Naive B cell (primary cell): ENCODE measurements around the gene PLEKHM3. TPM values are rescaled to one million over a fixed set of nuclear protein-coding genes. Genes with fewer than 3 reads are reported as not detected.

ENCODE experiments used
- ATAC-seq, 2 donors: fragments of 150-1000 bp; cut with Tn5 transposase; 2 replicates each; pipeline ENCODE4 v1.10.0; 2021; ENCODE audit warnings: low read depth in 2 of 2, mild to moderate bottlenecking in 2 of 2, moderate library complexity in 2 of 2
- DNase-seq: peaks from one replicate; pipeline ENCODE4 v3.0.0; 2022
- H3K27ac Mint-ChIP-seq, 6 donors: one replicate each; pipeline ENCODE4 v1.8.0; 2020 to 2022; ENCODE audit warnings: mild to moderate bottlenecking in 6 of 6, mixed read lengths in 6 of 6, moderate library complexity in 5 of 6, inconsistent platforms in 2 of 6
- H3K27me3 Mint-ChIP-seq, 3 donors: one replicate each; pipeline ENCODE4 v1.8.0; 2021 to 2022; ENCODE audit warnings: mixed read lengths in 3 of 3, mild to moderate bottlenecking in 1 of 3
- H3K36me3 Mint-ChIP-seq, 2 donors: one replicate each; pipeline ENCODE4 v1.8.0; 2020 to 2022; ENCODE audit warnings: mixed read lengths in 2 of 2, inconsistent platforms in 1 of 2, mild to moderate bottlenecking in 1 of 2
- H3K4me1 Mint-ChIP-seq, 3 donors: one replicate each; pipeline ENCODE4 v1.8.0; 2020 to 2022; ENCODE audit warnings: mixed read lengths in 3 of 3, inconsistent platforms in 1 of 3, mild to moderate bottlenecking in 1 of 3, moderate library complexity in 1 of 3
- H3K4me3 Mint-ChIP-seq, 8 donors: one replicate each; pipeline ENCODE4 v1.8.0; 2020 to 2022; ENCODE audit warnings: mild to moderate bottlenecking in 8 of 8, mixed read lengths in 8 of 8, moderate library complexity in 8 of 8, inconsistent platforms in 2 of 8
- H3K9me3 Mint-ChIP-seq, 7 donors: one replicate each; pipeline ENCODE4 v1.8.0; 2020 to 2022; ENCODE audit warnings: mixed read lengths in 7 of 7, mild to moderate bottlenecking in 5 of 7, inconsistent platforms in 2 of 7, moderate library complexity in 1 of 7
- polyA plus RNA-seq, 6 donors: library from polyadenylated mRNA; unstranded; fragments of 300-500 nt; fragmentation: Illumina TruSeq; gene quantifications; one replicate each; pipeline ENCODE4 v1.2.3, GENCODE V29; 2021; ENCODE audit warnings: low read depth in 6 of 6

PLEKHM3 gene, protein sequence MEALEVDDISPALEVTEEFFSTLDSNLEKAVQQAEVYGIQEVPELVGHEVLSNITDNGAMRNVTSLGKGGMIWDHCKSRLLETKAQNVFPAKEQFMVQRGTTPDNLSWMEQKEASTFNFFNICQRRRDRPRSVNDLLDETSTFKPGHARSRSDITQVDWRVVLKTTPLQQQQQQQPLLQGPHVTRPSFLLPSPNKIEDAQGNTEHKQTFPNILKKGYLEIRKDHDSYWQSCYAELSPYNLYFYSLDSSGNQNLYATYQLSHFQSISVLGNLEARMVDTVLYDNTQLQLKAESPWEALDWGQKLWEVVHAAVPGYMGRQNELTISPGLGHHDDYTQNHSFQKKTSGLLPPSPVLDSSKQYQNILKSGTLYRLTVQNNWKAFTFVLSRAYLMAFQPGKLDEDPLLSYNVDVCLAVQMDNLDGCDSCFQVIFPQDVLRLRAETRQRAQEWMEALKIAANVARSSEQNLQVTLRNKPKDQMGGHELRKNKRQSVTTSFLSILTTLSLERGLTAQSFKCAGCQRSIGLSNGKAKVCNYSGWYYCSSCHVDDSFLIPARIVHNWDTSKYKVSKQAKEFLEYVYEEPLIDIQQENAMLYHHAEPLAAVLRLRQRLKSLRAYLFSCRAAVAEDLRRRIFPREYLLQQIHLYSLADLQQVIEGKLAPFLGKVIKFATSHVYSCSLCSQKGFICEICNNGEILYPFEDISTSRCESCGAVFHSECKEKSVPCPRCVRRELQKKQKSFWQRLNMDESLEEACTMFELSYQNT
- polyA plus RNA-seq = 1 to 10 TPM; 1.3 to 7.7 (median 3.7) TPM

DNA sequence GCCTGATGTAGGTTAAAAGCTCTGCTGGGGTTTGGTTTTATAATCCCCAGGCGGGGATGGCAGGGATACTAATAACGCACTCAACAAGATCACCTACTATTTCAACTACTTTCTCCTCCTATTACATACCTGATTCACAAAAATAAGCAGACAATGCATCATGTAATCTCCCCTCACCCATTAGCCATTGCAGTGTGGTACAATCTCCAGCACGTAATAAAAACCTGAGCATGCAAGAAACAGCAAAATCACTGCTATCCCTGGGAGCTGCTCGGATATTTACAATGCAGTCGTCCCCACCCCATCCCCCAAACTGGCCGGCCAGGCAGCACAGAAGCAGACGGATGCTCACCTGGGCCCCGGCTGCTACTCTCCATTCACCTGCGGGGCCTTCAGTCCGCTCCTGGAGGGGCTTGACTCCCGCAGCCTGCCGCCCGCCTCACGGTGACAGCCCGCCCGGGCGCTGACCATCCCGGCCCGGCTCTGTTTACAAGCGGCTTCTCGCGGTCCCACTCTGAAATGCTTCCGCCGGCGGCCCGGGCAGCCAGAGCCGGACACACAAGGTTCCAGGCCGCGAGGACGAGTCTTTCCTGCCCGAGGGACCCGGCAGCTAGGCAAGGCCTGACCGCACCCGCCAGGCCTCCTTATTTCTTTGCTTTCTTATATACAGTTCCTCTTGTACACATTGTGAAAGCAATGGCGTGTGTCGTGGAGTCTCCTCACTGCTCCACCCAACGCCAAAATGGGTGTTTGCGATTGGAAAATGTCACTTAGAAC lies at the start of gene PLEKHM3:
TSS of gene PLEKHM3 (minus strand) at position 491 of the 777 bp plus-strand sequence. CDS start 23,888 bp downstream, outside the sequence.
- Mint-ChIP-seq H3K27ac (peak within 1 kb of the TSS; percentile 76 to 95 (median 90)), H3K36me3 (no peaks in the 10 kb centered on the region), H3K27me3 (no peaks in the 10 kb centered on the region), H3K4me3 (peak within 1 kb of the TSS; percentile 91 to 98 (median 94)), H3K4me1 (peaks cover 10 to 35% (median 19%) of the 10 kb centered on the region in 3 donors), H3K9me3 (no peaks in the 10 kb centered on the region)
- DNase-seq = peak; percentile 59
- ATAC-seq = peak; percentile 74 to 80

DNA sequence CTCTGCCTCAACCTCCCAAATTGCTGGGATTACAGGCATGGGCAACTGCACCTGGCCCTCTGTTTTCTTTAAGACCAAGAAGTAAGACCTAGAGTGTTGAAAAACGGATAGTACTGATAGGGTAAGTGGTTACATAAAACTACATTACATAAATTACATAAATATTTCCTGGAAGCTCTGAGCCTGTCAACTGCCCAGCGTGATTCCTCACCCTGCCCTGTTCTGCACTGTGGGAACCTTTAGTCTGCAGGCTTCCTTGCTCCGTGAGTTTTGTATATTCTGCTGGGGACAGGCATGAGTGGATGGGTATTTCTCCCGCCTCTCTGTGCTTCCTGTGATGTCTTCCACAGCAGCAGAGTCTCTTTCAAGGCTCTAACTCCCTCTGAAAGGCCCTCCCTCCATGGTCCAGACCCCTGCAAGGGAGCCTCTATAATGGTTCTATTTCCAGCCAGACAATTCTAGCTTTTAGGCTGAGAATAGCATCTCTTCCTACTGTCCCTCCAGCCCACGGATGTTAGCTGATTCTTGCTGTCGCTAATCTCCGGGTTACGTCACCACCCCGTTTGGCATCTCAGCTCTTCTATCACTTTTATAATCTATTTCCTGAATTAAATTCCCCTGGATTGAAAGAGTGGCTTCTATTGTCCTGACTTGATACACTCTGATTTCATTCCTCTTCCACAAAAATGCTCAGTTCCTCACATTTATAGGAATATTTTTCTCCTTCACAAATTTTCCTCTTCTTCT lies 49.5 kb upstream of the PLEKHM3 start:
- Mint-ChIP-seq H3K27ac (no peak overlapping the region), H3K9me3 (peaks cover 0 to 7% (median 2%) of the 10 kb centered on the region in 7 donors), H3K4me1 (no peaks in the 10 kb centered on the region), H3K4me3 (no peak overlapping the region), H3K27me3 (peaks cover 18 to 36% (median 35%) of the 10 kb centered on the region in 3 donors), H3K36me3 (peaks cover 0 to 5% of the 10 kb centered on the region in 2 donors)
- ATAC-seq (no peak), DNase-seq (no peak)

DNA sequence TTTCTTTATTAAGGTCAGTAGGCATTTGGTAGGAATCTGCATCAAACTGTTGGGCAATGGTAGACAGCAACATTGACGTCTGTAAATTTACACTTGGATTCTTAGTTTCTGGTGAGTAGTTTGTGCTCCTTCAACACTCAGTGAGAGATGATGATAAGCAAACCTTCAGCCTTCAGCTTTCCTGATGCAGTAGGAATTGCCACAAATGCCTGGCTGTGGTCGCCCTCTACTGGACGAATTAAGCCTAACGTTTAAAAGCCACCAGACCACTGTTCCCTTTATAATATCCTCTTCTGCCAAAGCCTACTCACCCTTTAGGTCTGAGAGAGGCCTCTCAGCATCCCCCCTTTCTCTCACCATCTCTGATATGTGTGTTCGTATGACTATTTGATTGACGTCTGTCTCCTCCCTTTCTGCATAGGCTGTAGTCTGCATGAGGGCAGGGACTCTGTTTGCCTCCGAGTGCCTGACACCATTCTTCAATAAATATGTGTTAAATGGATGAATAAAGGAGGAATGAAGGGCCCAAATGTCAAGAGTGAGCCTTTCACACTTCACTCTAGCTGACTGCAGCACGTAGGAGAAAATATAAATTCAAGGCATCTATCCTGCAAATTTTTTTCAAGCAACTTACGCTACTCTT lies 47.0 kb upstream of the PLEKHM3 start:
- peak; percentile 48 for DNase-seq
- no peaks in the 10 kb centered on the region for H3K9me3 Mint-ChIP-seq
- H3K27ac Mint-ChIP-seq = no peak overlapping the region
- no peak overlapping the region for H3K4me3 Mint-ChIP-seq
- no peaks in the 10 kb centered on the region for H3K36me3 Mint-ChIP-seq
- H3K27me3 Mint-ChIP-seq = peaks cover 7 to 21% (median 17%) of the 10 kb centered on the region in 3 donors
- peak; percentile 56 to 74 for ATAC-seq
- H3K4me1 Mint-ChIP-seq = no peaks in the 10 kb centered on the region

DNA sequence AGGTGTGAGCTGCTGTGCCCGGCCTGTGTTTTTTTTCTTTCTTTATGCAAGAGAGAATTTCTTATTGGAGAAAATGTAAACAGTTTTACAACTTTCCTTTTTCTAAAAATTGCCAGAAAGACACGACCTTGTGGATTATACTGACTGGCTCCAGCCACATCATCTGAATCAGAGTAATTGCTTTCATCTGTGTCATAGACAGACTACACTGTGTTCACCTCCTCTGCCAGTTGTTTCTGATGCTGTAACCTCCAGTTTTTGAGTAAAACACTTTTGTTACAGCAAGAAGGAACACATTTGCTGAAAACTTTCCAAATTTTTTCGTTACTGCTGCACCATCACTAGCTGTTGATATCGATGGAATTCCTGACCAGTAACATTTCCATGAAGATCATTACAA lies 43.9 kb upstream of the PLEKHM3 start:
- Mint-ChIP-seq H3K4me1 (peaks cover 0 to 3% (median 0%) of the 10 kb centered on the region in 3 donors), H3K9me3 (no peaks in the 10 kb centered on the region), H3K4me3 (no peak overlapping the region), H3K27ac (no peak overlapping the region), H3K27me3 (peaks cover 0 to 7% (median 6%) of the 10 kb centered on the region in 3 donors), H3K36me3 (no peaks in the 10 kb centered on the region)
- ATAC-seq (no peak), DNase-seq (no peak)

DNA sequence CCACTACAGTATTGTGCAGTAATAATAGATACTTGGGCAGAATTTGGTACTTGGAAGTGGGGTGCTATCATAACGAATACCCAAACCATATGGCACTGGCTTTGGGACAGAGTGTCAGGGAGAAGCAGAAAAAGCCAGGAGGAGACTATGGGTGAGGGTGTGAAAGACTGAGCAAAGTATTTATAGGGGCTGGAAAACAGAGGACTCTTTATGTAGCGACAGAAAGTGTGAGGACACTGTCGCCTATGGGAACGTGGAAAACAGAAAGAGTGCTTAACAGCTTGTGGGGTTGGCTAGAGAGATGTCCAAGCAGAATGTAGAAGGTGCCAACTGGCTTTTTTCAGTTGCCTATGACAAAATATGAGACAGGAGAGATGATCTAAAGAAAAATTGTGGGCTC lies 40.7 kb upstream of the PLEKHM3 start:
- H3K4me3 Mint-ChIP-seq = no peak overlapping the region
- peak overlapping the region in 1 of 6 donors; percentile 38 for H3K27ac Mint-ChIP-seq
- peaks cover 0 to 10% (median 8%) of the 10 kb centered on the region in 3 donors for H3K27me3 Mint-ChIP-seq
- DNase-seq = no peak
- H3K36me3 Mint-ChIP-seq = no peaks in the 10 kb centered on the region
- no peaks in the 10 kb centered on the region for H3K9me3 Mint-ChIP-seq
- ATAC-seq = no peak
- peaks cover 0 to 3% (median 0%) of the 10 kb centered on the region in 3 donors for H3K4me1 Mint-ChIP-seq

DNA sequence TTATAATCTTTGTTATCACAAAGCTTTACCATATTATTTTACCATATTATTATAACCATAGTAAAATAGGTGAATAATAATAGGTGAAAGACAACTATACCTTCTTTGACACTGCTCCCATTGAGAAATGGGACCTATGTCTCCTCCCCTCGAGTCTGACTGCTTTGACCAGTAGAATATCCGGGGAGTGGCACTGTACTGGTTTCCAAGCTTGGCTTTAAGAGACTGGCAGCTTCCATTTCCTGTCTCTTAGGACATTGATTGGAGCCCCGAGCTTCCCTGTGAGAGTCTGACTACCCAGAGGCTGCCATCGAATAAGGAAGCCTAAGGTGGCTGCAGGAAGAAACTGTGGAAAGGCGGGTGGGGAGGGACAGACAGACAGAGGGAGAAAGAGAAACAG lies 40.1 kb upstream of the PLEKHM3 start:
- H3K4me1 Mint-ChIP-seq = peaks cover 0 to 3% (median 0%) of the 10 kb centered on the region in 3 donors
- peak overlapping the region in 2 of 6 donors; percentile 36 to 38 for H3K27ac Mint-ChIP-seq
- no peaks in the 10 kb centered on the region for H3K36me3 Mint-ChIP-seq
- no peak for ATAC-seq
- H3K9me3 Mint-ChIP-seq = no peaks in the 10 kb centered on the region
- H3K4me3 Mint-ChIP-seq = no peak overlapping the region
- peaks cover 0 to 12% (median 9%) of the 10 kb centered on the region in 3 donors for H3K27me3 Mint-ChIP-seq
- DNase-seq = no peak

DNA sequence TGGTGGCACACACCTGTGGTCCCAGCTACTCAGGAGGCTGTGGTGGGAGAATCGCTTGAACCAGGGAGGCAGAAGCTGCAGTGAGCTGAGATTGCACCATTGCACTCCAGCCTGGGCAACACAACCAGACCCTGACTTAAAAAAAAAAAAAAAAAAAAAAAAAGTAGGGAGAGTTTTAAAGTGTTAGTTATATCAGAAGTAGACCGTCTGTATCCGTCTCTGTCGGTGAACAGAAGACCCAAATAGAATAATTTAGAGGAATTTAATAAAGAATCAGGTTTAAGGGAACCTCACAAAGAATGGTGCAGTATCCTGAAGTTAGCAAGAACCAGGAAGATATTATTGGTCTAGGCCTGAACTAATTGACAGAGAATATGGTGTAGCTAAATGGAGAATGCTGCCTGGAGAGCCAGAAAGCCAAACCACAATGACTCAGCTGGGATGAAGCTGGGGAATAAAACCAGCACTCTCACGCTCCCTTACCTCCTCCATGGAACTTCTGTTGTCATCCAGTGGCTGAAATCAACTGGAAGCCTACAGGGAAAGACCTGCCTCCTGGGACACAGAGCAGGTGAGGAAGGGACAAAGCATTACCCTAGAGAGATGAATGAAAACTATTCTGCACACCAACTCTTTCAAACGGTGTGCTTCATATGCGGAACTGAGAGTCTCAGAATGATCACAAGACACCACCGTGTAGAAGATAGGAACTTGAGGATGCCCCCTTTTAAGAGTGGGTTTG lies 39.1 kb upstream of the PLEKHM3 start:
- Mint-ChIP-seq H3K4me3 (no peak overlapping the region), H3K36me3 (no peaks in the 10 kb centered on the region), H3K27me3 (peaks cover 0 to 12% (median 9%) of the 10 kb centered on the region in 3 donors), H3K27ac (no peak overlapping the region), H3K4me1 (peaks cover 0 to 3% (median 0%) of the 10 kb centered on the region in 3 donors), H3K9me3 (no peaks in the 10 kb centered on the region)
- DNase-seq (no peak), ATAC-seq (peak; percentile 50 to 54)

DNA sequence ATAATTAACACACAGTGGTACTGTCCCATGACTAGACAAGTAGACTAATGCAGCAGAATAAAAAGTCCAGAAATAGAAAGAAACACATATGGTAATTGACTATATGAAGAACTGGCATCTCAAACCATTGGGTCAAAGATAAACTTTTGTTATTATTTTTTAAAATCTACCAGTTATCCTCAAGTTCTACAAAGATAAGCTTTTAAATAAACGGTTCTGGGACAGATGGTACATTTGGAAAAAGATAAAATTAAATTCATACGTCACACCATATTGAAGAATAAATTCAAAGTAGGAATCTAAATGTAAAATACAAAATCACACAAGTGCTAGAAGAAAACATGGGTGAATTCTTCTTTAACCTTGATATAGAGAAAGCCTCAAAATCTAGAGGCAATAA lies 37.6 kb upstream of the PLEKHM3 start:
- DNase-seq (no peak), ATAC-seq (no peak)
- Mint-ChIP-seq H3K4me3 (no peak overlapping the region), H3K4me1 (peaks cover 0 to 3% (median 0%) of the 10 kb centered on the region in 3 donors), H3K27ac (no peak overlapping the region), H3K36me3 (no peaks in the 10 kb centered on the region), H3K27me3 (peaks cover 0 to 12% (median 9%) of the 10 kb centered on the region in 3 donors), H3K9me3 (peaks cover 0 to 2% (median 0%) of the 10 kb centered on the region in 7 donors)

DNA sequence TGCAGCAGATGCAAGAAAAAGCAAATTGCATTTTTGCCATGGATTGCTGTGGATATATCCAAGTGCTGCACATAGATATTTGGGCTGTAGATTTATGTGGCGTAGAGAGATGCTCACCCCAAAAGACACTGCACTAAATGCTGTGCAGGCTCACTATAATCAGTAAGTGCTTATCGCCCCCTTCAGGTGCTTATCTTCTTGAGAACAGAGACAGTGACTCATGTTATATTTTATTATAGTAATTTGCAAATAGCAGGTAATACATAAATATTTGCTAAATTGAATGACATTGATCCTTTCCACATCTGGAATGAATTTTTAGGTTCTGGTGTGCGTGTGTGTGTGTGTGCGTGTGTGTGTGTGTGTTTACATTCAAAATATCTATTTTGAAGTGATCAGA lies 36.8 kb upstream of the PLEKHM3 start:
- Mint-ChIP-seq H3K36me3 (no peaks in the 10 kb centered on the region), H3K27ac (peak overlapping the region in 1 of 6 donors; percentile 7), H3K4me3 (no peak overlapping the region), H3K9me3 (peaks cover 0 to 2% (median 0%) of the 10 kb centered on the region in 7 donors), H3K4me1 (peaks cover 0 to 3% (median 0%) of the 10 kb centered on the region in 3 donors), H3K27me3 (peaks cover 0 to 12% (median 9%) of the 10 kb centered on the region in 3 donors)
- ATAC-seq (no peak), DNase-seq (no peak)

DNA sequence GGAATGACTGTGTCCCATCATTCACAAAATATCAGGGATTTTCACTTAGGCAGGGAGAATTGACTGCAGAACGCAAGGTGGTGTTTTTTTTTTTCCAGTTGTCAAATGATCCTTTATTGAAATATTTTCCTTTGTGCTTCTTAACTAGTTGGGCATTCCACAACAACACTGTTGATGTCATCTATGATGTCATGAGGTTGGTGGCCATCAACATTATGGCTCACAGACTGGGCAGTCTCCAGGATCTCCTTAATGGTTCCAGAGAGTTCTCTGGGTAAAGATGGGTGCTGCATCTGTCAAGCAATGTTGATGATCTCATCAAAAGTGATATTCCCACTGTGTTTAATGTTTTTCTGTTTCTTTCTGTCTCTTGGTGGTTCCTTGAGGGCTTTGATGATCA lies 31.8 kb upstream of the PLEKHM3 start:
- Mint-ChIP-seq H3K9me3 (peaks cover 0 to 2% (median 0%) of the 10 kb centered on the region in 7 donors), H3K27ac (no peak overlapping the region), H3K4me1 (no peaks in the 10 kb centered on the region), H3K4me3 (no peak overlapping the region), H3K36me3 (no peaks in the 10 kb centered on the region), H3K27me3 (peaks cover 4 to 20% (median 9%) of the 10 kb centered on the region in 3 donors)
- DNase-seq (no peak), ATAC-seq (no peak)

DNA sequence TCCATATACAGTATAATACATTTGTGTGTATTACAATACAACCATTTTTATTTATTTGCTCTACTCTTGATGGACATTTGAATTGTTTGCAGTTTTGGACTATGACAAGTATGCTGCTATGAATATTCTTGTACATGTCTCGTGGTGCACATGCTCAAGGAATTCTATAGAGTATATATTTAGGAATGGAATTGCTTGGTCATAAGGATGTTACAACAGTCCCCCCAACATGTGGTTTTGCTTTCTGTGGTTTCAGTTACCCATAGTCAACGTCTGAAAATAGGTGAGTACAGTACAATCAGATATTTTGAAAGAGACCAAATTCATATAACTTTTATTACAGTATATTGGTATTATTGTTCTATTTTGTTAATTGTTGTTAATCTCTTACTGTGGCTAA lies 24.1 kb upstream of the PLEKHM3 start:
- H3K4me1 Mint-ChIP-seq = no peaks in the 10 kb centered on the region
- no peak for DNase-seq
- H3K4me3 Mint-ChIP-seq = no peak overlapping the region
- no peak for ATAC-seq
- H3K36me3 Mint-ChIP-seq = no peaks in the 10 kb centered on the region
- no peak overlapping the region for H3K27ac Mint-ChIP-seq
- no peaks in the 10 kb centered on the region for H3K9me3 Mint-ChIP-seq
- H3K27me3 Mint-ChIP-seq = peaks cover 4 to 26% (median 13%) of the 10 kb centered on the region in 3 donors

DNA sequence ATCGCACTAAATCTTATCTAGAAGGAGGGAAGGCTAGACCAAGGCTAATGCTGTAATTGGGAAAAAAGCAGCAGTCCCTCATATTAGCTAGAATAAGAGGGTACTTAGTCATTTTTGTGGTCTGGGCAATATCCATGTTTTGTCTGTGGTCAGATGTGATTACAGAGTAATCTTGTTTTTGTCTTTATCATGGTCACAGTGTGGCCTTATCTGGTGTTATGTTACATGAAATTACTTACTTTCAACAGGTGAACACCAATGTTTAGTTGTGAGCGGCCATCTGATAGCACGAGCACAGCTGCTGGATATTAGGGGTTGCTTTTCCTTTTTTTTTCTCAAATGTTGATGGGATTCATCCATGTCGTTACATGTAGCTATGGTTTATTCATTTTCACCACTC lies 23.7 kb upstream of the PLEKHM3 start:
- no peaks in the 10 kb centered on the region for H3K9me3 Mint-ChIP-seq
- no peaks in the 10 kb centered on the region for H3K36me3 Mint-ChIP-seq
- H3K27ac Mint-ChIP-seq = no peak overlapping the region
- ATAC-seq (no peak), DNase-seq (no peak)
- peaks cover 4 to 26% (median 13%) of the 10 kb centered on the region in 3 donors for H3K27me3 Mint-ChIP-seq
- no peaks in the 10 kb centered on the region for H3K4me1 Mint-ChIP-seq
- no peak overlapping the region for H3K4me3 Mint-ChIP-seq
